Measurements from ENCODE around the gene LAG3.
"Not testable (repeated sequence)": the region's sequence is repeated elsewhere in the genome, so short reads cannot be mapped to it uniquely, and the experiment has no call there.

Gene LAG3

DNA sequence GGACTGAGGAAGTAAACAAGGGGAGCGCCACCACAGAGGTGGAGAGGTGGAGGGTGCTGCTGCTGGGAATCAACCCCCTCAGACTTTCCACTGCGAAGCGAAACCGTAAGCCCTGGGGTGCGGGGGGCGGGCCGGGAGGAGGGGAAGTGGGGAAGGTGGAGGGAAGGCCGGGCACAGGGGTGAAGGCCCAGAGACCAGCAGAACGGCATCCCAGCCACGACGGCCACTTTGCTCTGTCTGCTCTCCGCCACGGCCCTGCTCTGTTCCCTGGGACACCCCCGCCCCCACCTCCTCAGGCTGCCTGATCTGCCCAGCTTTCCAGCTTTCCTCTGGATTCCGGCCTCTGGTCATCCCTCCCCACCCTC, at the start of gene LAG3:
TSS of gene LAG3 (plus strand) at position 190 of the 365 bp plus-strand sequence. CDS start 333 bp downstream, outside the sequence.
- DNase-seq: no peak

DNA sequence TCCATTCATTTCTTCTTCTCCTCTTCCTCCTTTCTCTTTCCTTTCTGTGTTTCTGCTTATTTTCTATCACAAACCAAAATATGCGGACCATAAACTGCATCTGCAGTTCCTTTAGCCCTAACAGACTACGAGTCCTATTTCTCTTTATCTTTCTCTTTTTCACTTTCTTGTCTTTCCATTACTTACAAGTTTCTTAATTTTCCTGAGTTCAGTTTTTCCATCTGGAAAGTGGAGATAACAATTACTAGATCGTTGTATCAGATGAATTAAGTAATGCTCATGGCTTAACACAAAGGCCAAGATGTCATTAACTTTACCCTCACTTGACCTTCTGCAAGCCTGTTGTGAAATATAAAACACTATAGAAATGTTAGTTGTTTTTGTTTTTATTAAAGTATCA, 49.5 kb upstream of the LAG3 start:
- DNase-seq: peak; percentile 38

DNA sequence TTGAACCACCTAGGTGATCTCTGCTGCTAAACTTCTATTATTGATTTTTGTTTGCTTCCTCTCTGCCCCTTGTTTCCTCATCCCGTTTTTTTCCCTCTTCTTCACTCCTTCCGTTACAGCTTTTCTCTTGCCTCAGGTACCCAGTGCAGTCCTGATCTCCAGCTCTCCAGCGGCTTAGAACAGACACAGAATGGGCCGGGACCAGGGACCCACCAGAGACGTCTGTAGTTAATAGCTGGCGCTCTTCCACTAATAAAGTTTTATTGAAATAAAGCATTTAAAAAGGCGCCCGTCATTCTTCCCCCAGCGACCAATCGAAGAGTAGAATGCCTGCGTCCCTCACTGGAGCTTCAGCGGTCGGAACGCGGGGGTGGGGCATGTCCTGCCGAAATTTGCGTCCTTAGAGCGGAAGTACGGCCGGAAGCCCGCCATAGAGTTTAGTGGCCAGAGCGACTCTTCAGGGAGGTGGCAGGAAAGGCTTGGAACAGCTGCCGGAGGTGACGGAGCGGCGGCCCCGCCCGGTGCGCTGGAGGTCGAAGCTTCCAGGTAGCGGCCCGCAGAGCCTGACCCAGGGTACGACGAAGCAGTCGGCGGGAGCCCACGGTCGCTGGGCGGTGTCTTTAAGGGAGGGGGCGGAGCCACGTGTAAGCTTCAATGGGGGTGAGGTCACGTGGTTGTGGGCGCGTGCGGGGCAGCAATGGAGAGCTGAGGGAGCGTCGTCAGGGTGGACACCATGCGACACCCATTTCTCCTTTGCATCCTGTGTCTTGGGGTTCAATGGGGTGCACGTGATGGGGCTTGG, 48.5 kb upstream of the LAG3 start, which contains the start of gene COPS7A:
TSS of gene COPS7A (plus strand) at position 440 of the 802 bp plus-strand sequence. CDS start 611 bp downstream, outside the sequence.
- DNase-seq: peak; percentile 100

DNA sequence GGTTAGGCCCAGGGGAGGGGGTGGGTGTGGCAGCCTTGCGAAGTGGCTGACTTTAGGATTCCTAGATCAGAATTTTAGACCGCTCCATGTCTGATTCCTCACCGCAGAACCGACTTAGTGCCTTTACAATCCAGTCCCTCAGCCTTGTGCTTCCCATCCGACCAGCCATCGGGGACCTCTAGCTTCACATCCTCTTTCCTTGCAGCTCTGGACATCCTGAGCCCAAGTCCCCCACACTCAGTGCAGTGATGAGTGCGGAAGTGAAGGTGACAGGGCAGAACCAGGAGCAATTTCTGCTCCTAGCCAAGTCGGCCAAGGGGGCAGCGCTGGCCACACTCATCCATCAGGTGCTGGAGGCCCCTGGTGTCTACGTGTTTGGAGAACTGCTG, 47.9 kb upstream of the LAG3 start:
- peak; percentile 68 for DNase-seq

- DNase-seq: no peak
Observed at GRCh38 chr12:6725350-6725749, 47.0 kb upstream of the LAG3 start.

DNA sequence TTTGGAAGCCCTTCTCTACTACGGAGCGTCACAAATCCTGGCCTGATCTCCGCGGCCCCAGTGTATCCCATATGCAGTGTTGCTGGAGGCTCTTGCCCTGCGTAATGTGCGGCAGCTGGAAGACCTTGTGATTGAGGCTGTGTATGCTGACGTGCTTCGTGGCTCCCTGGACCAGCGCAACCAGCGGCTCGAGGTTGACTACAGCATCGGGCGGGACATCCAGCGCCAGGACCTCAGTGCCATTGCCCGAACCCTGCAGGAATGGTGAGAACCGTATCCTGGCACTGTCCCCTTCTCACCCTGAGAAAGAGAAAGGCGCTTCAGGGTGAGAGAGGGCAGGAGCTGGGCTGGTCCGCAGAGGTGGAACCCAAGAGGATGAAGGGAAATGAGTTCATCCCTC, 43.1 kb upstream of the LAG3 start:
- no peak for DNase-seq

DNA sequence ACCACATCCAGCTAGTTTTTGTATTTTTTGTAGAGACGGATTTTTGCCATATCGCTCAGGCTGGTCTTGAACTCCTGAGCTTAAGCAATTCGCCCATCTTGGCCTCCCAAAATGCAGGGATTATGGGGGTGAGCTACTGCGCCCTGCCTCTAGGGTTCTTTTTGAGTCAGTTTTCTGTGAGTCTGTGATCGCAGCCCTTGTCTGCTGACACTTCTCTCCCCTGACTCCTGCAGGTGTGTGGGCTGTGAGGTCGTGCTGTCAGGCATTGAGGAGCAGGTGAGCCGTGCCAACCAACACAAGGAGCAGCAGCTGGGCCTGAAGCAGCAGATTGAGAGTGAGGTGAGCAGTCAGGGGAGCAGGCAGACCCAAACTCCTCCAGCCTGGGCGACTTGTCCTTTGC, 42.2 kb upstream of the LAG3 start:
- no peak for DNase-seq

GRCh38 chr12:6734506-6735387, 37.6 kb upstream of the LAG3 start:
- DNase-seq: no peak

DNA sequence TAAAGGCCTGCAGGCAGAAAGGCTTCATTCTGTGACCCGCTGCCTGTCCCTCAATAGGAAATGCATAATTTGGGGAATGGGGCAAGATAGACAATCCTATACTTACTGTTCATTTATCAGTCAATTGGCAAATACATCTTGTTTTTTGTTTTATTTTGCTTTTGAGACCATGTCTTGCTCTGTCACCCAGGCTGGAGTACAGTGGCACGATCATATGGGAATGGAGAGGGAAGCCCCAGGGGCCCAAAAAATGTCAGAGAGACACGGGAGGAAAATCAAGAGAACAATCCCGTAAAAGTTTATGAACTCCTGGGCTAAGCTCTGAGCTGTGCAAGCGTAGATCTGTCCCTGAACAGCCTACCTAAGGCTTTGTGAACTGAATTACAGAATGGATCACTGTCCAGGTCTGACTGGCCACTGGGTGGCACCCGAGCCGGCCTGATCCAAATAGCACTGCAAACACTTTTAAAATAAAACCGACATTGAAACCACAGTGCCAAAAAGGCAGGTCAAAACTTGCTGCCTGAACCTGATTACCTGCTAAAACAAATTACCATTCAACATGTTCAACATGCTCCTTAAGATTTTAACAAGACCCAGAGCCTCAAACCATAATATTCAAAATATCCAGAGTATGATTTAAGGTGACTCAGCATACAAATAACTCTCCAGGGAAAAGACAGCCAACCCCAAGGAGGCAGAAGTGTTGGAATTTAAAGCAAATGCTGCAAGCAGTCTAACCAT, 36.7 kb upstream of the LAG3 start:
- DNase-seq: peak; percentile 80

DNA sequence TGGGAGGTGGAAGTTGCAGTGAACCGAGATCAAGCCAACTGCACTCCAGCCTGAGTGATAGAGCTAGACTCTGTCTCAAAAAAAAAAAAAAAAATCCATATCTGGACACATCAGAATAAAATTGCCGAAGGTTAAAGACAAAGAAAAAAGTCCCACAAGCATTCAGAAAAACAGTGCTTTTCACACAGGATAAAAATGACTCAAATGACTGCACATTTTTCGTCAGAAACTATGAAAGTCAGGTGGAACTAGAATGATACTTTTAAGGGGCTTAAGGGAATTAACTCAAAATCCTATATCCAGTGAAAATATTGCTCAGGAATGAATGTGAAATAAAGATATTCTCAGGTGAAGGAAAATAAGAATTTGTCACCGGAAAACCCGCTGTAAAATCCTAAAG, 35.6 kb upstream of the LAG3 start:
- no peak for DNase-seq

DNA sequence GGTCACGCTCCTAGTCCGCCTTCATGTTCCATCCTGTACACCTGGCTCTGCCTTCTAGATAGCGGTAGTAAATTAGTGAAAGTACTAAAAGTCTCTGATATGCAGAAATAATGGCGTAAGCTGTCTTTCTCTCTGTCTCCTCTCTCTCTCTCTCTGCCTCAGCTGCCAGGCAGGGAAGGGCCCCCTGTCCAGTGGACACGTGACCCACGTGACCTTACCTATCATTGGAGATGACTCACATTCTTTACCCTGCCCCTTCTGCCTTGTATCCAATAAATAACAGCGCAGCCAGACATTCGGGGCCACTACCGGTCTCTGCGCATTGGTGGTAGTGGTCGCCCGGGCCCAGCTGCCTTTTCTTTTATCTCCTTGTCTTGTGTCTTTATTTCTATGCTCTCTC, 30.2 kb upstream of the LAG3 start:
- not testable (repeated sequence) for DNase-seq

GRCh38 chr12:6742834-6743233, 29.5 kb upstream of the LAG3 start:
- DNase-seq: no peak

DNA sequence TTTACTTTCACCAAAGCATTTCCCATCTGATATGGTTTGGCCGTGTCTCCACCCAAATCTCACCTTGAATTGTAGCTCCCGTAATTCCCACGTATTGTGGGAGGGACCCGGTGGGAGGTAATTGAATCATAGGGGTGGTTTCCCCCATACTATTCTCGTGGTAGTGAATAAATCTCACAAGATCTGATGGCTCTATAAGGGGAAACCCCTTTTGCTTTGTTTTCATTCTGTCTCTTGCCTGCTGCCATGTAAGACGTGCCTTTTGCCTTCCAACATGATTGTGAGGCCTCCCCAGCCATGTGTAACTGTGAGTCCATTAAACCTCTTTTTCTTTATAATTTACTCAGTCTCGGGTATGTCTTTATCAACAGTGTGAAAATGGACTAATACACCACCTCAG, 29.0 kb upstream of the LAG3 start:
- DNase-seq: not testable (repeated sequence)

- DNase-seq: peak; percentile 85
Observed at GRCh38 chr12:6745741-6746525, 26.4 kb upstream of the LAG3 start.

GRCh38 chr12:6747216-6747615, 25.1 kb upstream of the LAG3 start:
- no peak for DNase-seq

GRCh38 chr12:6748761-6749160, 23.6 kb upstream of the LAG3 start:
- DNase-seq: no peak

DNA sequence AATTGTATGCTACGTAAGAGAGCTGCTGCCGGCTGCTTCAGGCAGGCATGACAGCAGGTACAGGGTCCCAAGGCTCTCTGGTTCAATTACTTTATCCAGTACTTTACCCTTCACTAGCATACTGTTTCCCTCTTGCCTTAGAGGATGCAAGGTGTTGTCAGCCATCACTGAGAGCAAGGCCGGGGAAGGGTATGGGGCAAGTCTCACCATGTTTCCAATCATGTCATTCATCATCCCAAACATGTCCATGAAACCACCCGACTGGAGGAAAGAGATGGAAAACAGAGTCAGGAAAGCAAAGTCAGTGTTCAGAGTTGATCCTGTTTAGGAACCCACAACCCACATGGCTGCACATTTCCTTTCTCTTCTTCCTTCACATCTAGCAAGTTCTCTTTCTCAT, 21.8 kb upstream of the LAG3 start:
- no peak for DNase-seq

DNA sequence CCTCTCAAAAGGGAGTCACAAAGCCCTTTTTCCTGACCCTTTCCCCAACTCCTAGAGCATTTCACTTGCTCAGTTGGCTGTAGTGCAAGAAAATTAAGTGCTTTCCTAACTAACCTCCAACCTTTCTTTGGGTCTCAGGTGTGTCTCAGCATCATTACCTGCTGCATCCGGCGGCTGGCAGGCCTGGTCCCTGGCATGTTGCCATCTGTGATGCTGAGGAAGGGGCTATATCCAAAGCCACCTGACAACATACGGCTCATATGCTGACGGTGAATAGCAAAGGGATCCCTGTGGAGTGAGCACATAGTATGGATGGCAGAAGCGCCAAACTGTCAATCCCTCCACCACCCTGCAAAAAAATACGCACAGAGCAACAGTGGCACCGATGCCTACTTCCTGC, 20.6 kb upstream of the LAG3 start:
- no peak for DNase-seq

DNA sequence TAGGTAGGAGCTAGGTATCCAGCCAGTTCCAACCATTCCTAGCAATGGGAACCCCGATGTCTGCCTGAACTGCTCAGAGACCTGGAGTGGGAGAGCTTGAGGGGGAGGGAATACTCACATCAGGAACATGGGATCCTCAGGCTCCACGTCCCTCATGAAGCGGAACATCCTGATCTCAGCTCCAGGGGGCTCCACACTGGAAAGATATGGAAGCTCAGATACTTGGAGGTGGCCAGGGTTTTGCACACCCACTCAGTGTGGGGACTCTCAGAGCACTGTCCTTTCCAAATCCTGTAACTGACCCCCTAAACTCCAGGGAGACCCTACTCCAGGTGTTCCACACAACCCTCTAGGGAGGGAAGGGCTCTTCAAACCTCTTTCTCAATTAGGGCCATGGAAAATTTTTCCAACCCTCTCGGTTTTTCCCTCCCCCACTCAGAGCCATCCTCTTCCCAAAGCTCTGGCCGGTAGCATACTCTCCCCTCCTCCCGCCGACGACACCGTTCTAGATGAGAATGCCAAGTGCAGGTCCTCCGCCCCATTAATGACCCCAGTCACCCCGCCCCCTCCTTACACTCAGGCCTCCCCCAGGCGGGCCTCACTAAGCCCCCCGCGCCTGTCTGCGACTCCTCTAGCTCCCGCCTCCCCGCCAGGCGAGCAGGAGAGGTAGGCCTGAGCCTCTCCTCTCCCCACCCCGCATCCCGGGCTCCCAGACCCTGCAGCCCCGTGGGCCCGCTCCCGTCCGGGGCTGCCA, 20.0 kb upstream of the LAG3 start:
- peak; percentile 68 for DNase-seq

GRCh38 chr12:6752921-6753771, 19.2 kb upstream of the LAG3 start, which contains the start of gene MLF2:
Gene MLF2 (minus strand): TSS chr12:6753141. CDS start chr12:6752334, 807 bp downstream.
- DNase-seq: peak; percentile 99
